Rectal smooth muscle tissue (tissue), 1 donor: ENCODE measurements around the gene PHLPP2.
A peak's percentile ranks its signal among the peaks of the same experiment; 100 is the strongest.

ENCODE experiments used
- H3K27ac ChIP-seq: one replicate; pipeline ENCODE4 v1.7.0; 2013; ENCODE audit warnings: low read depth, low read length, inconsistent platforms
- H3K27me3 ChIP-seq: one replicate; pipeline ENCODE4 v1.7.0; 2013; ENCODE audit warnings: low read length; ENCODE audit not compliant: control insufficient read depth, insufficient read depth
- H3K36me3 ChIP-seq: one replicate; pipeline ENCODE4 v1.7.0; 2013; ENCODE audit warnings: low read length; ENCODE audit not compliant: control insufficient read depth, insufficient read depth
- H3K4me1 ChIP-seq: one replicate; pipeline ENCODE4 v1.7.0; 2013; ENCODE audit warnings: low read length; ENCODE audit not compliant: control insufficient read depth, insufficient read depth
- H3K4me3 ChIP-seq: one replicate; pipeline ENCODE4 v1.7.0; 2013; ENCODE audit warnings: low read length
- H3K9ac ChIP-seq: one replicate; pipeline ENCODE4 v1.7.0; 2013; ENCODE audit warnings: low read length

PHLPP2 gene

GRCh38 chr16:71648921-71649320, 75.6 kb downstream of the PHLPP2 start:
- Histone ChIP-seq H3K4me3 (no peak overlapping the region), H3K9ac (no peak overlapping the region), H3K27me3 (no peaks in the 10 kb centered on the region), H3K27ac (no peak overlapping the region), H3K36me3 (peaks cover 19% of the 10 kb centered on the region), H3K4me1 (no peaks in the 10 kb centered on the region)

- H3K27ac ChIP-seq: no peak overlapping the region
- H3K36me3 ChIP-seq: peaks cover 19% of the 10 kb centered on the region
- H3K4me3 ChIP-seq: no peak overlapping the region
Observed at GRCh38 chr16:71648162-71648561, 76.3 kb downstream of the PHLPP2 start.

GRCh38 chr16:71647391-71647790, 77.1 kb downstream of the PHLPP2 start:
- Histone ChIP-seq H3K27me3 (no peaks in the 10 kb centered on the region), H3K4me3 (no peak overlapping the region), H3K9ac (no peak overlapping the region), H3K4me1 (no peaks in the 10 kb centered on the region), H3K27ac (no peak overlapping the region), H3K36me3 (peaks cover 16% of the 10 kb centered on the region)

More at GRCh38 chr16:71648162-71648561, 76.3 kb downstream of the PHLPP2 start:
- no peak overlapping the region for H3K9ac ChIP-seq
- H3K27me3 ChIP-seq: no peaks in the 10 kb centered on the region
- H3K4me1 ChIP-seq: no peaks in the 10 kb centered on the region

GRCh38 chr16:71645450-71645849, 79.1 kb downstream of the PHLPP2 start:
- Histone ChIP-seq H3K4me1 (no peaks in the 10 kb centered on the region), H3K27me3 (no peaks in the 10 kb centered on the region), H3K27ac (no peak overlapping the region), H3K9ac (no peak overlapping the region), H3K4me3 (no peak overlapping the region), H3K36me3 (peaks cover 16% of the 10 kb centered on the region)

- no peak overlapping the region for H3K4me3 ChIP-seq
- H3K27ac ChIP-seq: no peak overlapping the region
- no peaks in the 10 kb centered on the region for H3K4me1 ChIP-seq
- no peaks in the 10 kb centered on the region for H3K36me3 ChIP-seq
- H3K9ac ChIP-seq: no peak overlapping the region
- H3K27me3 ChIP-seq: no peaks in the 10 kb centered on the region
Observed at GRCh38 chr16:71637398-71637797, 87.1 kb downstream of the PHLPP2 start.

GRCh38 chr16:71635632-71636031, 88.9 kb downstream of the PHLPP2 start:
- Histone ChIP-seq H3K27ac (no peak overlapping the region), H3K9ac (no peak overlapping the region), H3K36me3 (no peaks in the 10 kb centered on the region), H3K27me3 (no peaks in the 10 kb centered on the region), H3K4me3 (no peak overlapping the region), H3K4me1 (no peaks in the 10 kb centered on the region)

GRCh38 chr16:71631776-71632175, 92.7 kb downstream of the PHLPP2 start:
- H3K27me3 ChIP-seq: peaks cover 2% of the 10 kb centered on the region
- no peak overlapping the region for H3K4me3 ChIP-seq
- no peaks in the 10 kb centered on the region for H3K36me3 ChIP-seq
- H3K9ac ChIP-seq: no peak overlapping the region
- H3K4me1 ChIP-seq: no peaks in the 10 kb centered on the region
- H3K27ac ChIP-seq: no peak overlapping the region

- Histone ChIP-seq H3K27ac (no peak overlapping the region), H3K4me1 (no peaks in the 10 kb centered on the region), H3K4me3 (no peak overlapping the region), H3K9ac (no peak overlapping the region), H3K36me3 (no peaks in the 10 kb centered on the region), H3K27me3 (peaks cover 2% of the 10 kb centered on the region)
Observed at GRCh38 chr16:71630808-71631207, 93.7 kb downstream of the PHLPP2 start.

- Histone ChIP-seq H3K27me3 (peaks cover 5% of the 10 kb centered on the region), H3K36me3 (no peaks in the 10 kb centered on the region), H3K4me1 (no peaks in the 10 kb centered on the region), H3K4me3 (no peak overlapping the region), H3K27ac (no peak overlapping the region), H3K9ac (no peak overlapping the region)
Observed at GRCh38 chr16:71629278-71630016, 95.1 kb downstream of the PHLPP2 start.

- H3K4me3 ChIP-seq: no peak overlapping the region
- no peaks in the 10 kb centered on the region for H3K4me1 ChIP-seq
- no peak overlapping the region for H3K27ac ChIP-seq
- H3K36me3 ChIP-seq: no peaks in the 10 kb centered on the region
- no peak overlapping the region for H3K9ac ChIP-seq
- peaks cover 5% of the 10 kb centered on the region for H3K27me3 ChIP-seq
Observed at GRCh38 chr16:71628810-71629209, 95.7 kb downstream of the PHLPP2 start.

GRCh38 chr16:71627731-71628181, 96.7 kb downstream of the PHLPP2 start:
- Histone ChIP-seq H3K4me3 (peak overlapping the region; percentile 41), H3K9ac (no peak overlapping the region), H3K27ac (no peak overlapping the region), H3K36me3 (no peaks in the 10 kb centered on the region), H3K4me1 (no peaks in the 10 kb centered on the region), H3K27me3 (peaks cover 5% of the 10 kb centered on the region)

GRCh38 chr16:71626858-71627213, 97.7 kb downstream of the PHLPP2 start:
- H3K4me1 ChIP-seq: no peaks in the 10 kb centered on the region
- no peak overlapping the region for H3K27ac ChIP-seq
- H3K27me3 ChIP-seq: peaks cover 5% of the 10 kb centered on the region
- no peaks in the 10 kb centered on the region for H3K36me3 ChIP-seq
- peak overlapping the region; percentile 65 for H3K4me3 ChIP-seq
- H3K9ac ChIP-seq: peak overlapping the region; percentile 24
